ENCODE results near the gene FFAR2.
"Not testable (repeated sequence)": the region's sequence is repeated elsewhere in the genome, so short reads cannot be mapped to it uniquely, and the experiment has no call there.

FFAR2 gene

DNA sequence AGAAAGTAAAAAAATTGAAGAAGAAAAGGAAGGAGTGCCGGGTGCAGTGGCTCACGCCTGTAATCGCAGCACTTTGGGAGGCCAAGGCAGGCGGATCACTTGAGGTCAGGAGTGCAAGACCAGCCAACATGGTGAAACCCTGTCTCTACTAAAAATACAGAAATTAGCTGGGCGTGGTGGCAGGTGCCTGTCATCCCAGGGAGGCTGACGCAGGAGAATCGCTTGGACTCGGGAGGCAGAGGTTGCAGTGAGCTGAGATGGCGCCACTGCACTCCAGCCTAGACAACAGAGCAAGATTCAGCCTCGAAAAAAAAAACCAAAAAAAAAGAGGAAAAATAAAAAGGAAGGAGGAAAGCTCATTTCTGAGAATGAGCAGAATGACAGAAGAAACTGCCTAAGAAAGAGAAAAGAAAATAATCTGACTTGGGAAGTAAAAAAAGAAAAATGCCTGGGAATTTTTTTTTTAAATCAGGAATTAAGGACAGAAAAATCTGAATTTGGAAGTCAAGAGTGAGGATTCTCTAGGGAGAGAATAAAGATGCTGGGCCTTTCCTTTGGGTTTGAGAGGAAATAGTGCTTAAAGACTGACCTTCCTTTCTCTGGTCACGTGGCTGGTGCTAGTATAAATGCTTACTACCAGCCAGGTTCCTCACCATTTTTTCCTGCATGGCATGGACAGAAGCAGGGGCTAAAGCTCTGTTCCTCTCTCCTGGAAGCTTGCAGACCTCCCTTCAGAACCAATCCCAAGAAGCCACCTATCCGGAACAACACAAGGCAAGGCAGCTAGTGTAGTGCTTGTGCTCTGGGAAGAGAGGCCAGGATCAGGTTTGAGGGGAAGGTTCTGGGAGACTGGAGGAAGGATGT, at the start of gene FFAR2:
FFAR2 (plus strand) TSS at position 652 of the 864 bp plus-strand sequence. CDS start 1,458 bp downstream, outside the sequence.
- TF ChIP-seq, protein P1, sequence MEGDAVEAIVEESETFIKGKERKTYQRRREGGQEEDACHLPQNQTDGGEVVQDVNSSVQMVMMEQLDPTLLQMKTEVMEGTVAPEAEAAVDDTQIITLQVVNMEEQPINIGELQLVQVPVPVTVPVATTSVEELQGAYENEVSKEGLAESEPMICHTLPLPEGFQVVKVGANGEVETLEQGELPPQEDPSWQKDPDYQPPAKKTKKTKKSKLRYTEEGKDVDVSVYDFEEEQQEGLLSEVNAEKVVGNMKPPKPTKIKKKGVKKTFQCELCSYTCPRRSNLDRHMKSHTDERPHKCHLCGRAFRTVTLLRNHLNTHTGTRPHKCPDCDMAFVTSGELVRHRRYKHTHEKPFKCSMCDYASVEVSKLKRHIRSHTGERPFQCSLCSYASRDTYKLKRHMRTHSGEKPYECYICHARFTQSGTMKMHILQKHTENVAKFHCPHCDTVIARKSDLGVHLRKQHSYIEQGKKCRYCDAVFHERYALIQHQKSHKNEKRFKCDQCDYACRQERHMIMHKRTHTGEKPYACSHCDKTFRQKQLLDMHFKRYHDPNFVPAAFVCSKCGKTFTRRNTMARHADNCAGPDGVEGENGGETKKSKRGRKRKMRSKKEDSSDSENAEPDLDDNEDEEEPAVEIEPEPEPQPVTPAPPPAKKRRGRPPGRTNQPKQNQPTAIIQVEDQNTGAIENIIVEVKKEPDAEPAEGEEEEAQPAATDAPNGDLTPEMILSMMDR (conservative IDR thresholded peaks at IDR 0.05; ENCODE audit: low read length): no peak
- no peak within 1 kb of the TSS for H3K4me3 ChIP-seq (ENCODE audit: low read length)
- DNase-seq (ENCODE audit: low read depth): no peak

DNA sequence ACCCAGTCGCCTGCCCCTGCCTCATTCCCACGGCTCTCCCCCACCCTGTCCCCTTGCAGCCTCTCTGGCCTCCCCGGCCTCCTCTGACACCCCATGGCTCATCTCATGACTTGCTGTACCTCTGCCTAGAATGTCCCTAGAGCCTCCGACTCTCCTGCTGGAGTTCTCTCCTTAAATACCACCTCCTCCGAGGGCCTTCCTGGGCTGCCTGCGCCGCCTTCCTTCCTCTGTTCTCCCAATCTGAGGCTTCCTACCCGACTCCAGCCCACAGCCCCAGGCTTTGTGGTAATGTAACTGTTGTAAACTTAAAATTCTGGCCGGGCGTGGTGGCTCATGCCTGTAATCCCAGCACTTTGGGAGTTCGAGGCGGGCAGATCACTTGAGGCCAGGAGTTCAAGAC, 49.5 kb upstream of the FFAR2 start:
- DNase-seq (ENCODE audit: low read depth): no peak
- H3K4me3 ChIP-seq (ENCODE audit: low read length): no peak overlapping the region
- TF ChIP-seq, protein P1 (conservative IDR thresholded peaks at IDR 0.05; ENCODE audit: low read length): no peak

- no peak overlapping the region for H3K4me3 ChIP-seq (ENCODE audit: low read length)
- no peak for DNase-seq (ENCODE audit: low read depth)
- TF ChIP-seq, protein P1 (conservative IDR thresholded peaks at IDR 0.05; ENCODE audit: low read length): no peak
Observed at GRCh38 chr19:35399231-35399630, 48.8 kb upstream of the FFAR2 start.

DNA sequence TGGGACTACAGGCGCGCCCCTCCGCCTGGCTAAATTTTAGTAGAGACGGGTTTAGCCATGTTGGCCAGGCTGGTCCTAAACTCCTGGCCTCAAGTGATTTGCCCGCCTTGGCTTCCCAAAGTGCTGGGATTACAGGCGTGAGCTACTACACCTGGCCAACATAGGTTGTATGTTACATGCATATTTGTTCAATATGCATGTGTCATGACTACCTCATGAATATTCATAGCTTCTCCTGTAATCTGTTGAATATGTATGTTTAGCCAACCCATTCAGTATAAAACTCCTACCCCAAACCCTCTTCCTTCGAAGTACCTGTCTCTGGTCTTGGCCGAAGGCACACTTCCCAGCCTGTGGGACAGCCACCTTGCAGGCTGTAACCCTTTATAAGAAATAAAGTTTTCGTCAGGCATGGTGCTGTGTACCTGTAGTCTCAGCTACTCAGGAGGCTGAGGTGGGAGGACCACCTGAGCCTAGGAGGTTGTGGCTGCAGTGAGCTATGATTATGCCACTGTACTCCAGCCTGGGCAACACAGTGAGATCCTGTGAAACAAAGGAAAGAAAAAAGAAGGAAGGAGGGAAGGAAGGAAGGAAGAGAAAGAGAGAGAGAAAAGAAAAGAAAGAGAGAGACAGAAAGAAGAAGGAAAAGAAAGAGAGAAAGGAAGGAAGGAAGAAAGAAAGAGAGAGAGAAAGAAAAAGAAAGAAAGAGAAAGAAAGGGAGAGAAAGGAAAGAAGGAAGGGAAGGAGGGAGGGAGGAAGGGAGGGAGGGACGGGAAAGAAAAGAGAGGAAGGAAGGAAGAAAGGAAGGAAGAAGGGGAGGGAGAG, 47.9 kb upstream of the FFAR2 start:
- TF ChIP-seq, protein P1 (conservative IDR thresholded peaks at IDR 0.05; ENCODE audit: low read length): no peak
- no peak overlapping the region for H3K4me3 ChIP-seq (ENCODE audit: low read length)
- no peak for DNase-seq (ENCODE audit: low read depth)

GRCh38 chr19:35400773-35401100, 47.3 kb upstream of the FFAR2 start:
- H3K4me3 ChIP-seq (ENCODE audit: low read length): no peak overlapping the region
- no peak for DNase-seq (ENCODE audit: low read depth)
- TF ChIP-seq, protein P1 (conservative IDR thresholded peaks at IDR 0.05; ENCODE audit: low read length): no peak

DNA sequence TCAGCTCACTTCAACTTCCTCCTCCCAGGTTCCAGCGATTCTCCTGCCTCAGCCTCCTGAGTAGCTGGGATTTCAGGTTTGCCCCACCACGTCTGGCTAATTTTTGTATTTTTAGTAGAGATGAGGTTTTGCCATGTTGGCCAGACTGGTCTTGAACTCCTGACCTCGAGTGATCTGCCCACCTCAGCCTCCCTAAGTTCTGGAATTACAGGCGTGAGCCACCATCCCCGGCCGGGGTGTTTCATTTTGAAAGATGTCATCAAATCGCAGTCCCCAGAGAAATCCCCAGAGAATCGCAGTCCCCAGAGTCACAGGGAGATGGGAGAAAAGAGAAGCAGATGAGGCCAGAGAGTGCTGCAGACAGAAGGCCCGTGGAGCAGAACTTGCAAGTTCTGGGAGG, 46.6 kb upstream of the FFAR2 start:
- not testable (repeated sequence) for H3K4me3 ChIP-seq (ENCODE audit: low read length); DNase-seq (ENCODE audit: low read depth)

DNA sequence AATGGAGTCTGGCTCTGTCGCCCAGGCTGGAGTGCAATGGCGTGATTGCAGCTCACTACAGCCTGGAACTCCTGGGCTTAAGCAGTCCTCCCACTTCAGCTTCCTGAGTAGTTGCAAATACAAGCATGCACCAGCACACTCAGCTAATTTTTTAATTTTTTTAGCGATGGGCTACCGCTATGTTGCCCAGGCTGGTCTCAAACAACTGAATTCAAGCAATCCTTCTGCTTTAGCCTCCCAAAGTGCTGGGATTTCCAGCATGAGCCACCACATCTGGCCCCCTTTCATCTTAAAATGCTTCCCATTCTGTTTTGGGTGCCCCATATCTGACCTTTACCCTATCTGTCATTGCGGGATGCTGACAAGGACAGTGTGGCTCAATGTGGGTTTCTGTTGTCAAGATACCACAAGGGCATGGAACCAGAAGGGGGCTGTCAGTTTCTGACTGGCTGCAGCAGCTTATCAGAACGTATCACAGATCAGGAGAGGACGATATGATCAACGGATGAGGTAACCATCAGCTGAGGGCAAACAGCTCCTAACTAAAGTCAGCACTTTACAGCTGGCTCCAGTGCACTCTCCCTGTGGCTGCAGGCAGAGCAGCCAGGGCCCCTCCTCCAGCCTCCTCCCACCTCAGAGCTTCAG, 44.8 kb upstream of the FFAR2 start:
- no peak for DNase-seq (ENCODE audit: low read depth)
- no peak overlapping the region for H3K4me3 ChIP-seq (ENCODE audit: low read length)
- TF ChIP-seq, protein P1 (conservative IDR thresholded peaks at IDR 0.05; ENCODE audit: low read length): no peak
